Mucosa of gallbladder (tissue), 1 donor: ENCODE measurements around the gene C9. TPM values are rescaled to one million over a fixed set of nuclear protein-coding genes. Genes with fewer than 3 reads are reported as not detected.
"Not testable (repeated sequence)": the region's sequence is repeated elsewhere in the genome, so short reads cannot be mapped to it uniquely, and the experiment has no call there.

Experiments used
- DNase-seq: peaks from one replicate; pipeline ENCODE4 v3.0.0-alpha.2; 2020; ENCODE audit warnings: low spot score
- total RNA-seq: library from RNA; stranded (reverse); gene quantifications from one replicate; pipeline ENCODE4 v1.2.1, GENCODE V29; 2021
- donor health status: DM: no; HTN: no; CAD: no.

The C9 gene
- total RNA-seq, 1 donor from 2014 or later, result 1.0 TPM

- no peak for DNase-seq
These were observed 7.0 kb upstream of the C9 start for GRCh38 chr5:39371367-39371635.

- peak; percentile 72 for DNase-seq
These were observed 6.5 kb upstream of the C9 start for GRCh38 chr5:39370555-39371366.

GRCh38 chr5:39369123-39369815, 5.0 kb upstream of the C9 start:
- DNase-seq, result no peak

- DNase-seq, result no peak
These were observed 3.8 kb upstream of the C9 start for GRCh38 chr5:39368116-39368515.

- DNase-seq, result no peak
These were observed 3.4 kb upstream of the C9 start for GRCh38 chr5:39367711-39368110.

- DNase-seq, result no peak
These were observed 1.1 kb downstream of the C9 start for GRCh38 chr5:39363217-39363616.

GRCh38 chr5:39362646-39363045, 1.6 kb downstream of the C9 start:
- DNase-seq, result no peak

GRCh38 chr5:39361306-39361705, 3.0 kb downstream of the C9 start:
- DNase-seq, result no peak

GRCh38 chr5:39360471-39361111, 3.7 kb downstream of the C9 start:
- no peak for DNase-seq

GRCh38 chr5:39356263-39356662, 8.0 kb downstream of the C9 start:
- no peak for DNase-seq

- no peak for DNase-seq
These were observed 9.0 kb downstream of the C9 start for GRCh38 chr5:39355324-39355723.

- no peak for DNase-seq
These were observed 10.4 kb downstream of the C9 start for GRCh38 chr5:39353717-39354399.

- DNase-seq, result no peak
These were observed 11.3 kb downstream of the C9 start for GRCh38 chr5:39352951-39353350.

GRCh38 chr5:39352170-39352569, 12.1 kb downstream of the C9 start:
- DNase-seq, result no peak

GRCh38 chr5:39349484-39349883, 14.8 kb downstream of the C9 start:
- DNase-seq, result no peak

- DNase-seq, result no peak
These were observed 21.8 kb downstream of the C9 start for GRCh38 chr5:39342460-39342859.

GRCh38 chr5:39341896-39342295, 22.4 kb downstream of the C9 start:
- DNase-seq, result no peak

- no peak for DNase-seq
These were observed 23.8 kb downstream of the C9 start for GRCh38 chr5:39340506-39340905.

GRCh38 chr5:39337252-39337915, 26.9 kb downstream of the C9 start:
- DNase-seq, result no peak

- not testable (repeated sequence) for DNase-seq
These were observed 30.0 kb downstream of the C9 start for GRCh38 chr5:39334296-39334695.

- no peak for DNase-seq
These were observed 31.2 kb downstream of the C9 start for GRCh38 chr5:39333104-39333503.

- no peak for DNase-seq
These were observed 32.4 kb downstream of the C9 start for GRCh38 chr5:39331861-39332381.
